Activated T-cell treated with anti-CD3 and anti-CD28 coated beads, Interleukin-2, amount 50 U/mL, for 24 hours (primary cell): ENCODE results near the gene TP53BP2.
A peak's percentile ranks its signal among the peaks of the same experiment; 100 is the strongest.

Source experiments
- DNase-seq: peaks from one replicate; pipeline ENCODE4 v3.0.0-alpha.2; 2020
- H3K27ac Mint-ChIP-seq: 2 replicates; pipeline ENCODE4 v1.8.0; 2020; ENCODE audit warnings: mild to moderate bottlenecking, mixed read lengths
- H3K27me3 Mint-ChIP-seq: 2 replicates; pipeline ENCODE4 v1.8.0; 2020; ENCODE audit warnings: mixed read lengths
- H3K36me3 Mint-ChIP-seq: 2 replicates; pipeline ENCODE4 v1.8.0; 2020; ENCODE audit warnings: low read depth, mixed read lengths
- H3K4me1 Mint-ChIP-seq: 2 replicates; pipeline ENCODE4 v1.8.0; 2020; ENCODE audit warnings: low read depth, mixed read lengths
- H3K4me3 Mint-ChIP-seq: 2 replicates; pipeline ENCODE4 v1.8.0; 2020; ENCODE audit warnings: mild to moderate bottlenecking, moderate library complexity, mixed read lengths
- H3K9me3 Mint-ChIP-seq: 2 replicates; pipeline ENCODE4 v1.8.0; 2020; ENCODE audit warnings: mixed read lengths

TP53BP2 gene

DNA sequence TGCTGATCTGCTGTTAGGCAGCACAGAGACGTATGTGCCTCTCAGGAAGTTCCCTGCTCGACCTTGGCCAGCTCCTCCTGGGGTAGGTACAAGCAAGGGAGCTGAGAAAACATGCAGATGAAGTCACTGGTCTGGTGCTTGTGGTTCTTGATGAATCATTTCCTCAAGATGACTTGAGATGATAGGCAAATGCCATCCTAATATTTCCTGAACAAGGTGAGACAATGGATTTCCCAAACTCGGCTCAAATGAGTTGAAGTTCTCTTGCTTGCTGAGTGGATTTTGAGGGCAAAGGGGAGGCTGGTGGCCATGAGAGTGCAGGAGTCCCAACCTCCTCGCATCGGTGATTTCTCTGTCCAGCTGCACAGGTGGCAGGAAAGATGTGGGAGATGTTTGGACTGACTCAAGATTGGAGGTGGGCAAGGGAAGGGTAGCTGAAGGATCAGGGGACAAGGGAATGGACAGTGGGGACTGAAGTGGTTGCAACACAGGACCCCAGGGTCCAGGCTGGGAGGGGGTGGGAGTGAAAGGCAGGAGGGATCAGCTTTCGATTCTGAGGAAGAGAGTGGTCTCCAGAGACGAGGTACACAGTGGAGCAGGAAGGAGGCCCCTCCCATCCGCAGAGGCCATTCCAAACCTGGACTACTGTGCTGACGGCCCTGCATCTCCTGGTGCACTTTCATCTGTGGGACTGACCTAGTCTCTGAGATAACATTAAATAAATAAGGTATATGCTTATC is 69.5 kb downstream of the TP53BP2 start:
- peak; percentile 48 for DNase-seq
- H3K9me3 Mint-ChIP-seq, result no peaks in the 10 kb centered on the region
- peaks cover 46% of the 10 kb centered on the region for H3K4me1 Mint-ChIP-seq
- H3K27ac Mint-ChIP-seq, result peak overlapping the region; percentile 95
- H3K36me3 Mint-ChIP-seq, result peaks cover 94% of the 10 kb centered on the region
- peak overlapping the region; percentile 15 for H3K4me3 Mint-ChIP-seq
- H3K27me3 Mint-ChIP-seq, result no peaks in the 10 kb centered on the region

DNA sequence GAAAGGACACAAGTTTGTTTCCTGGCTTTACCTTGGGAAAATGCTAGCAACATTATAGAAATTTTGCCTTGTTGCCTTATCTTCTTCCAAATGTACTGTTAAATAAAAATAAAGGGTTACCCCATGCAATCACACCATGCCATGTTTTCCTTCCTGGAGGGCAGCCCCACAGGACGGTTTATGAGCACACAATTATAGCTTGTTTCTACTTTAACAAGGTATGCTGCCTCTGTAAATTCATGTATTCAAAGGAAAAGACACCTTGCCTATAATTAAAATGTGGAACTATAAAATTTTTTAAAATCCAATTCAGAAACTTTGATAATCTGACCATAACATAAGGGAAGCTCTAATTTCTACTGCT is 70.1 kb downstream of the TP53BP2 start:
- H3K36me3 Mint-ChIP-seq, result peaks cover 94% of the 10 kb centered on the region
- peak overlapping the region; percentile 95 for H3K27ac Mint-ChIP-seq
- no peaks in the 10 kb centered on the region for H3K9me3 Mint-ChIP-seq

GRCh38 chr1:223775054-223775453 is 70.7 kb downstream of the TP53BP2 start:
- no peaks in the 10 kb centered on the region for H3K9me3 Mint-ChIP-seq
- peaks cover 48% of the 10 kb centered on the region for H3K4me1 Mint-ChIP-seq
- H3K27me3 Mint-ChIP-seq, result no peaks in the 10 kb centered on the region
- no peak for DNase-seq
- no peak overlapping the region for H3K4me3 Mint-ChIP-seq
- peaks cover 95% of the 10 kb centered on the region for H3K36me3 Mint-ChIP-seq
- H3K27ac Mint-ChIP-seq, result peak overlapping the region; percentile 84

More for the DNA sequence above, 70.1 kb downstream of the TP53BP2 start:
- Mint-ChIP-seq H3K4me1 (peaks cover 48% of the 10 kb centered on the region), H3K27me3 (no peaks in the 10 kb centered on the region), H3K4me3 (peak overlapping the region; percentile 15)
- no peak for DNase-seq

- H3K4me3 Mint-ChIP-seq, result no peak overlapping the region
Observed at GRCh38 chr1:223774134-223774814, 71.5 kb downstream of the TP53BP2 start.

DNA sequence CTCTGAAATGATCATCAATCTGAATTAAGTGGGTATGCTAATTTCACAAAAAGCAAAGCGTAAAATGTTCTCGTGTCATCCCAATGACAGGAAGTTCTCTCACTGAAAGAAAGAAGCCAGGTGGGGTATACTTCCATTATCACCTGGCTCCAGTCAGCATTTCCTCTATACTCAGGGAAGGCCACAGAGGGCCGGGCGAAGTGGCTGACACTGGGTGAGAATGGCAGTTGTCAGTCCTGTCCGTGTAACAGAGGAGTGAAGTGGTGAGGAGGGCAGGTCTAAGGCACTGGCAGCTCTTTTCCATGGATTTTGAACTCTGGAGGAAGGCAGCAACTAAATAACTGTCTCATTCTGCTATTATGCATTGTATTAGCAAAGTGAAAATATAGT is 73.0 kb downstream of the TP53BP2 start:
- peaks cover 91% of the 10 kb centered on the region for H3K36me3 Mint-ChIP-seq
- no peak overlapping the region for H3K4me3 Mint-ChIP-seq
- peaks cover 48% of the 10 kb centered on the region for H3K4me1 Mint-ChIP-seq
- H3K27me3 Mint-ChIP-seq, result no peaks in the 10 kb centered on the region
- peak overlapping the region; percentile 78 for H3K27ac Mint-ChIP-seq
- H3K9me3 Mint-ChIP-seq, result no peaks in the 10 kb centered on the region
- no peak for DNase-seq

More at GRCh38 chr1:223774134-223774814, 71.5 kb downstream of the TP53BP2 start:
- Mint-ChIP-seq H3K9me3 (no peaks in the 10 kb centered on the region), H3K27ac (peak overlapping the region; percentile 84), H3K27me3 (no peaks in the 10 kb centered on the region), H3K36me3 (peaks cover 95% of the 10 kb centered on the region), H3K4me1 (peaks cover 48% of the 10 kb centered on the region)
- no peak for DNase-seq

DNA sequence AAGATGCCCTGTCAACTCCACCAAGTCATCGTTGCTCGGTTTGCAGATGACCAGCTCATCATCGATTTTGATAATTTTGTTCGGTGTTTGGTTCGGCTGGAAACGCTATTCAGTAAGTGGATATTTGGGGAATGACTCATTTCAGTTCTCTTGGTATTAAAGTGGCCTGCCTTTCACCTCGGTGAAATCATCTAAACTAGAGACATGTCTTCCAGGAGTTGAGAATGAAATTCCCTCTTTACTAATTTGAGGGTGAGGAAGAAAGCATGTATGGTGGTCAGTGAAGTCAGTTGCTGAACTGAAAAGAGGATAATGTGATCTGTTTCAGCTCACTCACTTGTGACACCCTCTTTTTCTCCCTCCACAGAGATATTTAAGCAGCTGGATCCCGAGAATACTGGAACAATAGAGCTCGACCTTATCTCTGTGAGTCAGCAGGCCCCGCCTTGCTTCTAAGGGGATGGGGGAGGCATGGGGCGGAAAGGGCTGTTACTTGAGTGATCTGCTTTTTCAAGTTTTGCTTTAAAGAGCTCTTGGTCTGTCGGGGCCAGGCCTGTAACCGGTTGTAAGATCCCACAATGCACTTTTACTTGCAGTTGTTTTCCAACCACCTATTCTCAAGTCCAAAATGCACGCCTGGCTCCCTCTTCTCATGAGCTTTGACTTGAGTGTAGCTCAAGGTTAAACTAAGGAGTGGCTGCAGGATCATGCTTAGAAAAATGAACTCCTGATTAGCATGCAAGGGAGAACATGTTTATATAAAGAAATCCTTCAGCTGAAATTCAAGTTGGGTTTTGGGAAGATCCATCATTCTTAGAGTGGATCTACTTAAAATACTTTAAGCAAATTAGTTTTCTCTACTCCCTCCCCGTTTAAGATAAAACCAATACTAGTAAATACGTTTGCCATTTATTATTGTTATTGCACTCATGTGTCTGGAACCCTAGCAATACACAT is 73.7 kb downstream of the TP53BP2 start:
- H3K27me3 Mint-ChIP-seq, result no peaks in the 10 kb centered on the region
- no peak for DNase-seq
- no peak overlapping the region for H3K4me3 Mint-ChIP-seq
- no peaks in the 10 kb centered on the region for H3K9me3 Mint-ChIP-seq
- peaks cover 44% of the 10 kb centered on the region for H3K4me1 Mint-ChIP-seq
- H3K36me3 Mint-ChIP-seq, result peaks cover 84% of the 10 kb centered on the region
- H3K27ac Mint-ChIP-seq, result peak overlapping the region; percentile 78

DNA sequence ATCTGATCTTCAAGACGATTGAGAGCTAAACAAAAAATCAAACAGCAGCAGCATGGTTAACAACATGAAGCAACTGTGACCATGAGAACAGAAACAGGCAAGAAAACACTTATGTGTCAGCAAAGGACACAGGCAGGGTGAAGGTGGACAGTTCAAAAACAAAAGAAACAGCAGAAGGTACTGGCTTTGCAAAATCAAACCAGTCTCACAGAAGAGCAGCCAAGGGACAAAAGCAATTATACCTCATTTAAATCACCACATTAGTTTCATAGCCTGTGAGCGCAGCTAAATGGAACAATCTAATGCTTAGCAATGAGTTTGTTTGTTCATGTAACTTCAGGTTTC is 74.3 kb downstream of the TP53BP2 start:
- no peak for DNase-seq
- H3K36me3 Mint-ChIP-seq, result peaks cover 83% of the 10 kb centered on the region
- no peak overlapping the region for H3K4me3 Mint-ChIP-seq
- H3K27ac Mint-ChIP-seq, result peak overlapping the region; percentile 78
- H3K9me3 Mint-ChIP-seq, result no peaks in the 10 kb centered on the region
- H3K27me3 Mint-ChIP-seq, result no peaks in the 10 kb centered on the region
- peaks cover 39% of the 10 kb centered on the region for H3K4me1 Mint-ChIP-seq

- Mint-ChIP-seq H3K27ac (peak overlapping the region; percentile 78), H3K27me3 (no peaks in the 10 kb centered on the region), H3K4me1 (peaks cover 32% of the 10 kb centered on the region), H3K36me3 (peaks cover 83% of the 10 kb centered on the region), H3K9me3 (no peaks in the 10 kb centered on the region), H3K4me3 (no peak overlapping the region)
- no peak for DNase-seq
Observed at GRCh38 chr1:223770621-223771315, 75.0 kb downstream of the TP53BP2 start.

DNA sequence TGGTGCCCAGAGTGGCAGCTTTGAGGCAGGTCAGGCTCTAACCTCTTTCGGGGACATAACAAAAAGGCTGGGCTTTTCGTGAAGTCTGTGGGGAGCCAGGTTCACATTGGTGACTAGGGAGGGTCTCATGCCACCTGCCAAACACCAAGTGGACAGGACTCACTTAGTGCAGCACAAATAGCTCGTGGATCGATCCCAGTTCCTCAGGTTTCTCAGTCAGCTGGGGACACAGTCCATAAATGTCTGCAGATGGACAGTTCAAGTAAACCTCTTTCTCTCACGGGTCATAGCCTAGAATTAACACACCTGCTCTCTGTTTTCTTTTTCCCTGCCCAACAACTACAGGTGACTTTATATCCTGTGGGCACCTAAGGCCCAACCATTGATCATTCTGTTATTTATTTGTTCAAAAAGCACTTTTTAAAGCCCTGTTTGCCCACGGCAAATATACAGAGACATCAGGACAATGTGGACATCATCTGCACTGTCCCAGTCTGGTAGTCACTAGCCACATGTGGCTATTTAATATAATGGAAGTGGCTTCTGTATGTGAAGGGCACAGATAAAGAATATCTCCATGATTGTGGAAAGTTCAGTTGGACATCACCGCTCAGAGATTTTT is 79.9 kb downstream of the TP53BP2 start:
- Mint-ChIP-seq H3K36me3 (peaks cover 78% of the 10 kb centered on the region), H3K4me3 (no peak overlapping the region), H3K4me1 (no peaks in the 10 kb centered on the region), H3K27ac (no peak overlapping the region), H3K9me3 (no peaks in the 10 kb centered on the region), H3K27me3 (no peaks in the 10 kb centered on the region)
- DNase-seq, result no peak

GRCh38 chr1:223765036-223765718 is 80.6 kb downstream of the TP53BP2 start:
- H3K27ac Mint-ChIP-seq, result no peak overlapping the region
- H3K4me3 Mint-ChIP-seq, result no peak overlapping the region

GRCh38 chr1:223763881-223764280 is 81.9 kb downstream of the TP53BP2 start:
- no peaks in the 10 kb centered on the region for H3K27me3 Mint-ChIP-seq
- no peak overlapping the region for H3K4me3 Mint-ChIP-seq
- H3K27ac Mint-ChIP-seq, result peak overlapping the region; percentile 4
- peak; percentile 20 for DNase-seq
- H3K4me1 Mint-ChIP-seq, result no peaks in the 10 kb centered on the region
- H3K36me3 Mint-ChIP-seq, result peaks cover 76% of the 10 kb centered on the region
- no peaks in the 10 kb centered on the region for H3K9me3 Mint-ChIP-seq

More at GRCh38 chr1:223765036-223765718, 80.6 kb downstream of the TP53BP2 start:
- Mint-ChIP-seq H3K4me1 (no peaks in the 10 kb centered on the region), H3K9me3 (no peaks in the 10 kb centered on the region), H3K27me3 (no peaks in the 10 kb centered on the region), H3K36me3 (peaks cover 77% of the 10 kb centered on the region)
- no peak for DNase-seq

GRCh38 chr1:223763251-223763650 is 82.5 kb downstream of the TP53BP2 start:
- DNase-seq, result peak; percentile 6
- Mint-ChIP-seq H3K9me3 (no peaks in the 10 kb centered on the region), H3K36me3 (peaks cover 78% of the 10 kb centered on the region), H3K4me3 (no peak overlapping the region), H3K27me3 (no peaks in the 10 kb centered on the region), H3K4me1 (no peaks in the 10 kb centered on the region), H3K27ac (no peak overlapping the region)

DNA sequence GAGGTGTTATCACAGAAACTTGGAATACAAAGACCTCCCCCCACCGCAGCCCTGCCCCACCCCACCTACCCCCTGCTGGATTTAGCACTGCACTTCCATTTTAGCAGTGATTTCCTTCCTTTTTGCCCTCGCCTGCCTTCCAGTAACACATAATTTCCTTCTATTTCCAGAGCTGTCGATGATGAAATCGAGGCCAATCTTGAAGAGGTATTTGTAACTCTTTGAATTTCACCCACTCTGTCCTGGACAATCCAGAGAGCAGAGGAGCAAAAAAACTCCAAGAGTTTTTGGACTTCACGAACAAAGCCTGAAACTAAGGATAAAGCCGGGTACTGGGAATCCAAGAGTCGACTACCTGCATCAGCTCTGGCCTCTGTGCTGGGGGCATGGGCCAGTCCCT is 84.3 kb downstream of the TP53BP2 start:
- Mint-ChIP-seq H3K4me3 (no peak overlapping the region), H3K9me3 (no peaks in the 10 kb centered on the region), H3K36me3 (peaks cover 89% of the 10 kb centered on the region), H3K4me1 (no peaks in the 10 kb centered on the region), H3K27ac (no peak overlapping the region), H3K27me3 (no peaks in the 10 kb centered on the region)
- DNase-seq, result no peak
